Fibroblast of lung (primary cell): ENCODE data around the gene PURA. TPM values are rescaled to one million over a fixed set of nuclear protein-coding genes. Genes with fewer than 3 reads are reported as not detected.

ENCODE experiments used
- DNase-seq, 2 donors: peaks; one replicate each; pipeline versions ENCODE4 v3.0.0 to v3.0.0-alpha.2; 2010; ENCODE audit warnings: low read depth in 2 of 2
- H2AFZ ChIP-seq: 2 replicates; pipeline ENCODE4 v1.5.1; 2012; ENCODE audit warnings: low read length, control low read depth, inconsistent platforms
- H3K27ac ChIP-seq: 2 replicates; pipeline ENCODE4 v1.5.1; 2011; ENCODE audit warnings: low read length, control low read depth; ENCODE audit not compliant: insufficient read depth
- H3K27me3 ChIP-seq: 2 replicates; pipeline ENCODE4 v1.5.1; 2011; ENCODE audit warnings: mild to moderate bottlenecking, low read length; ENCODE audit not compliant: control insufficient read depth, insufficient read depth
- H3K36me3 ChIP-seq: 2 replicates; pipeline ENCODE4 v1.5.1; 2011; ENCODE audit warnings: low read length; ENCODE audit not compliant: control insufficient read depth, insufficient read depth
- H3K4me1 ChIP-seq: 2 replicates; pipeline ENCODE4 v1.5.1; 2011; ENCODE audit warnings: low read length; ENCODE audit not compliant: control insufficient read depth, insufficient read depth; ENCODE audit errors: extremely low read depth
- H3K4me2 ChIP-seq: 2 replicates; pipeline ENCODE4 v1.5.1; 2011; ENCODE audit warnings: low read length, control low read depth; ENCODE audit not compliant: insufficient read depth; ENCODE audit errors: extremely low read depth
- H3K4me3 ChIP-seq, 4 experiments: fragments of 200-600 bp in 1 of 4; sonication (generic) in 1 of 4; replicated peaks in 1 of 4; 2 replicates each; pipeline ENCODE4 v1.5.1; 2011 to 2016; ENCODE audit warnings: low read length in 4 of 4, low read depth in 3 of 4, mild to moderate bottlenecking in 3 of 4, control low read depth in 2 of 4, inconsistent platforms in 1 of 4, mixed read lengths in 1 of 4; ENCODE audit not compliant: insufficient read depth in 1 of 4; ENCODE audit errors: control extremely low read depth in 1 of 4
- H3K79me2 ChIP-seq: 2 replicates; pipeline ENCODE4 v1.5.1; 2012; ENCODE audit warnings: mild to moderate bottlenecking, low read length, inconsistent platforms; ENCODE audit not compliant: control insufficient read depth, insufficient read depth
- H3K9ac ChIP-seq: 2 replicates; pipeline ENCODE4 v1.5.1; 2011; ENCODE audit warnings: mild to moderate bottlenecking, low read length, control low read depth; ENCODE audit not compliant: insufficient read depth
- H3K9me3 ChIP-seq: 2 replicates; pipeline ENCODE4 v1.5.1; 2012; ENCODE audit warnings: low read depth, low read length; ENCODE audit not compliant: control insufficient read depth, insufficient read depth
- H4K20me1 ChIP-seq: 2 replicates; pipeline ENCODE4 v1.5.1; 2011; ENCODE audit warnings: low read length; ENCODE audit not compliant: control insufficient read depth, insufficient read depth; ENCODE audit errors: extremely low read depth
- EZH2 ChIP-seq: IDR thresholded peaks from 2 replicates; pipeline ENCODE4 v1.5.1; 2012; ENCODE audit warnings: low read length, control low read depth, mild to moderate bottlenecking; ENCODE audit errors: missing control alignments
- polyA plus RNA-seq, 2 donors: library from polyadenylated mRNA; depleted of rRNA in 1 of 2; stranded (reverse) in 1 of 2; unstranded in 1 of 2; fragments of >200 nt; gene quantifications; 2 replicates each; pipeline ENCODE4 v1.2.1, GENCODE V29; 2011 to 2012; ENCODE audit warnings: missing spikeins in 1 of 2
- total RNA-seq: library from RNA; depleted of rRNA; stranded (reverse); fragments of >200 nt; gene quantifications from 2 replicates; pipeline ENCODE4 v1.2.1, GENCODE V29; 2014
- TF ChIP-seq, protein P1 (sequence below), 2 donors: IDR thresholded peaks in 1 of 2; conservative IDR thresholded peaks in 1 of 2; 1 replicate in 1 of 2; 2 replicates in 1 of 2; pipeline ENCODE4 v1.5.1; 2011 to 2012; ENCODE audit warnings: low read length in 2 of 2, control low read depth in 1 of 2, inconsistent platforms in 1 of 2, low read depth in 1 of 2, mild to moderate bottlenecking in 1 of 2

The PURA gene
- total and polyA plus RNA-seq, 2 donors (not counting 1 experiment from before 2014, with no cell fraction given) = 8.0 to 20.0 TPM

DNA sequence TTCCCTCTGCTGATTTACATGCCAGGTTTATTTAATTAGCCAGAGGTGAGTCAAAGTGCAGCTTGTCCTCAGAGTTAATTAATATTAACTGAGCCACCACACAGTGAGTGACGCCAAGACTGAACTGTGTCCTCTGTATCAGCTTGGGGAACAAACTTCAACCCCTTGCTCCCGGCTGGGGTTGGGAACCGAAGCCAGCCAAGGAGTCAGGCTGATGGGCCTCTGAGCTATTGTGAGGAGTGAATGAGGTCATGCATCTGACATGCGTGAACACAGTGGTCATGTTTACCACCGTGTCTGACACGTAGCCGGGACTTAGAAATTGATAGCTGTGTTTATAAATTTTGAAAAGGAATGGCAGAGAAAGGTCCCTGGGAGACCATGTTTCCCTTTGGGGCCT, 28.9 kb downstream of the PURA start:
- no peaks in the 10 kb centered on the region for H4K20me1 ChIP-seq
- DNase-seq = no peak
- no peak overlapping the region for H3K4me3 ChIP-seq
- no peaks in the 10 kb centered on the region for H3K27me3 ChIP-seq
- H3K4me1 ChIP-seq = no peaks in the 10 kb centered on the region
- no peak overlapping the region for H3K4me2 ChIP-seq
- TF ChIP-seq, protein P1, sequence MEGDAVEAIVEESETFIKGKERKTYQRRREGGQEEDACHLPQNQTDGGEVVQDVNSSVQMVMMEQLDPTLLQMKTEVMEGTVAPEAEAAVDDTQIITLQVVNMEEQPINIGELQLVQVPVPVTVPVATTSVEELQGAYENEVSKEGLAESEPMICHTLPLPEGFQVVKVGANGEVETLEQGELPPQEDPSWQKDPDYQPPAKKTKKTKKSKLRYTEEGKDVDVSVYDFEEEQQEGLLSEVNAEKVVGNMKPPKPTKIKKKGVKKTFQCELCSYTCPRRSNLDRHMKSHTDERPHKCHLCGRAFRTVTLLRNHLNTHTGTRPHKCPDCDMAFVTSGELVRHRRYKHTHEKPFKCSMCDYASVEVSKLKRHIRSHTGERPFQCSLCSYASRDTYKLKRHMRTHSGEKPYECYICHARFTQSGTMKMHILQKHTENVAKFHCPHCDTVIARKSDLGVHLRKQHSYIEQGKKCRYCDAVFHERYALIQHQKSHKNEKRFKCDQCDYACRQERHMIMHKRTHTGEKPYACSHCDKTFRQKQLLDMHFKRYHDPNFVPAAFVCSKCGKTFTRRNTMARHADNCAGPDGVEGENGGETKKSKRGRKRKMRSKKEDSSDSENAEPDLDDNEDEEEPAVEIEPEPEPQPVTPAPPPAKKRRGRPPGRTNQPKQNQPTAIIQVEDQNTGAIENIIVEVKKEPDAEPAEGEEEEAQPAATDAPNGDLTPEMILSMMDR (conservative IDR thresholded peaks at IDR 0.05 in 1 of 2, IDR thresholded peaks at IDR 0.05 in 1 of 2; ENCODE audit: low read depth in 1 of 2, low read length in 2 of 2) = no peak
- TF ChIP-seq EZH2 = no peak
- H2AFZ ChIP-seq = no peak overlapping the region
- H3K27ac ChIP-seq = no peak overlapping the region
- no peaks in the 10 kb centered on the region for H3K79me2 ChIP-seq
- no peak overlapping the region for H3K9ac ChIP-seq
- H3K36me3 ChIP-seq = no peaks in the 10 kb centered on the region
- H3K9me3 ChIP-seq = no peaks in the 10 kb centered on the region

DNA sequence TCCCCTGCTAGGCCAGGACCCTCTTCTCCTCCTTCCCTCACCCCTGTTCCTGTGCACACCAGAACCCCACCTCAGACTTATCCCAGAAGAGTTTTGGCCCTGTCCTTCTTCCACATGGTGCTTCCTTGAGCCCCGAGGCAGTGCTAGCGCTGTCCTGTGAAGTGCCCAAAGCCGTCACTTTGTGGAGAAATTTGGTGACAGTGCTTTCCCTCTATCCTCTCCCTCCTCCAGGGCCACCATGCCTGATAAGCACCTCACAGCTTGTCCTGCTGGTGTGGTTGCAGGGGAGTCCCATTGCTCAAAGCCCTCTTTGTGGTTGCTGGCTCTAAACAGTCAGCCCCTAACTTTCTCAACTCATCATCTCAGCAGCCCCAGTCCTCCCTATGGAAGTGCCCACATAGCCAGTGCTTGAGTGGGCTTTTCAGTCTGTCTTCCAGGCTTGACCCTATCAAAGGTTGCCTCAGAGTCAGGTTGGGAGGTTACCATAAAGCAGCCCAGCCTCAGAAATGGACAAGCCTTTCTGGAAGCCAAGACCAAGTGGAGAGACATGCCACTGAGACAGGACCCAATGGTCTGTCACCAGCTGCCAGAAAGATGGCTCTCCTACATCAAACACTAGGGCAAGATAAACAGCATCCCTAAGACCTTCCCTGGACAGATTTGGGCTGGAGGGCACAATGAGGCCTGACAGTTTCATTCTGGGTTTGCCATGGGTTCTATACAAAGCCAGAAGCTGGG, 29.8 kb downstream of the PURA start:
- Histone ChIP-seq H3K4me2 (no peak overlapping the region), H4K20me1 (no peaks in the 10 kb centered on the region), H3K36me3 (no peaks in the 10 kb centered on the region), H3K9ac (no peak overlapping the region), H3K27ac (no peak overlapping the region), H3K79me2 (no peaks in the 10 kb centered on the region), H3K9me3 (no peaks in the 10 kb centered on the region), H2AFZ (no peak overlapping the region), H3K4me3 (no peak overlapping the region), H3K27me3 (no peaks in the 10 kb centered on the region), H3K4me1 (no peaks in the 10 kb centered on the region)
- DNase-seq = no peak
- TF ChIP-seq EZH2 = no peak
- TF ChIP-seq, protein P1 (conservative IDR thresholded peaks at IDR 0.05 in 1 of 2, IDR thresholded peaks at IDR 0.05 in 1 of 2; ENCODE audit: low read depth in 1 of 2, low read length in 2 of 2) = no peak

DNA sequence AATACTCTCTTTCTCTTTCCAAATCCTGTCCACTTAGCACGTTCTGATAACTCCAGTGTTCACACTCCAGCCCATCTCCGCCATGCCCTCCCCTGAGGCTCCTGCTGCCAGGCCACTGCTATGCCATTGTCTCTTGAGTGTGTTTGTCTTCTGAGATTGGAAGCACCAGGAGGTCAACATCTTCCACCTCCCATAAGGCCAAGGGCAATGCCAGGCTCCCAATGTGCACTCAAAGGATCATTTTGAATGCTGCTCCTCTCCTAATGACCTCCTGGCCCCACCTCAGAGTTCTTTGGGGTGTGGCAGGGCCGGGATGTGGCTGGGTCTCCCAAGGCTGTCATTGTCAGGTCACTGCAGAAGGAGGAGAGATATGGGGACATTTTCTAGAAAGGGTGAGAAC, 31.3 kb downstream of the PURA start:
- Histone ChIP-seq H3K4me3 (no peak overlapping the region), H3K4me2 (no peak overlapping the region), H3K4me1 (no peaks in the 10 kb centered on the region), H3K27me3 (no peaks in the 10 kb centered on the region), H3K27ac (no peak overlapping the region), H3K9me3 (no peaks in the 10 kb centered on the region), H3K79me2 (no peaks in the 10 kb centered on the region), H3K36me3 (no peaks in the 10 kb centered on the region), H4K20me1 (no peaks in the 10 kb centered on the region), H3K9ac (no peak overlapping the region), H2AFZ (no peak overlapping the region)
- TF ChIP-seq EZH2 = no peak
- no peak for DNase-seq
